ENCODE results near the gene MED27. TPM values are rescaled to one million over a fixed set of nuclear protein-coding genes. Genes with fewer than 3 reads are reported as not detected.

The MED27 gene
- total and polyA plus RNA-seq, 2 of the 13 experiments (the other 11 are each of a cell fraction or from before 2014, with no cell fraction given), result 16.9 to 19.0 TPM

DNA sequence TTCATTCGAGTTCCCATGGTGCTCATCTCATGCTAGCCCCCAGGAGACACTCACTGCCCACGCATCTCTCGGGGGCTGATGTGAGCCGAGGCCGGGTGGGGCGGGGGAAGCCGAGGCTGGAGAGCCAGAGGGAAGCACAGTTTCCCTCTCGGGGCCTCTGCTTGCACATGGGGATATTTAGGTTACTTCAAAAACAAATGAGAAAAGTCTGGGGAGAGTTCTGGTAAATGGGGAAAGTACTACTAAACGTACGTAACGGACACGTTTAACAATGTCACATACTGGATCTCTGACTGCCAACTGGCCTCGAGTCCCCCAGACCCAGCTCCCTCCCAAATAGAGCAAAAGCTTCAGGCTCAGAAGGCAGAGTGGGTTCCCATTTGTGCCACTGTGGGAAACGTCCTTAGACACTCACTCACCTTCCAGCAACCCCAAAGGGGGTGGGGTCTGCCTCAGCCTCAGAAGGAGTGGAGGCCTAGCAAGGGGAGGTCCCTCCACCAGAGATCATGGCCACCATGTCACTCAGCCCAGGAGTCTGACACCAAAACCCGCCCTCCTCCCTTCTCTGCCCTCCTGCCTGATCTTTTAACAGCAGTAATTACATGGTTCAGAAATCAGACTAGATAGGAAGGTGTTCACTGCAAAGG is 48.3 kb upstream of the MED27 start:
- Histone ChIP-seq H3K27me3 (ENCODE audit: control insufficient read depth in 1 of 2, insufficient read depth in 2 of 2, low read length in 2 of 2) (peaks cover 16 to 81% of the 10 kb centered on the region in 2 experiments), H3K79me2 (ENCODE audit: insufficient read depth, low read length) (no peaks in the 10 kb centered on the region), H3K4me3 (replicated peaks in 1 of 3; ENCODE audit: insufficient read depth in 1 of 3, low read depth in 2 of 3, low read length in 3 of 3) (no peak overlapping the region), H3K9me3 (ENCODE audit: low read length) (no peaks in the 10 kb centered on the region), H3K9ac (ENCODE audit: insufficient read depth, low read depth, low read length) (no peak overlapping the region), H3K36me3 (replicated peaks in 1 of 2; ENCODE audit: control insufficient read depth in 1 of 2, insufficient read depth in 2 of 2, low read length in 2 of 2) (no peaks in the 10 kb centered on the region), H3K4me2 (ENCODE audit: low read depth, low read length) (no peak overlapping the region), H3K4me1 (ENCODE audit: insufficient read depth, low read length) (no peaks in the 10 kb centered on the region), H3K27ac (ENCODE audit: extremely low read length, insufficient read depth, low read length) (no peak overlapping the region), H2AFZ (ENCODE audit: low read length) (no peak overlapping the region), H4K20me1 (ENCODE audit: insufficient read depth, low read length) (no peaks in the 10 kb centered on the region)
- BruUV-seq (replicated peaks), result no TSS peak
- intact Hi-C loops (cut with micrococcal nuclease; ENCODE audit: unreplicated experiment) (no loop called here), in situ Hi-C loops (cut with HindIII; ENCODE audit: extremely low pct_ligation_motif_present, low pct_unique_long_range_greater_than_20kb) (no loop called here)
- FAIRE-seq, result no peak
- POLR2A ChIA-PET, result no interaction called here
- DNase-seq (ENCODE audit: low spot score), result no peak
- CTCF ChIA-PET (ENCODE audit: low intra/inter-chr PET ratio, low total read pairs), result no interaction called here
- no peak for ATAC-seq
- WGBS (ENCODE audit: low lambda C conversion rate), result 25% methylated on average over 13 of the region's 15 CpGs
- TF ChIP-seq ZNF816 (CRISPR knock-in tag; IDR thresholded peaks at IDR 0.05; ENCODE audit: borderline replicate concordance) (no peak), YY1 (IDR thresholded peaks at IDR 0.05; ENCODE audit: insufficient read depth, insufficient replicate concordance, low read depth, low read length) (no peak), EED (CRISPR knock-in tag; IDR thresholded peaks at IDR 0.05) (no peak), ZNF468 (CRISPR knock-in tag; IDR thresholded peaks at IDR 0.05) (no peak), SATB2 (CRISPR knock-in tag; IDR thresholded peaks at IDR 0.05) (no peak), ZNF644 (CRISPR knock-in tag; IDR thresholded peaks at IDR 0.05; ENCODE audit: low read depth) (no peak), ZNF652 (CRISPR knock-in tag; IDR thresholded peaks at IDR 0.05; ENCODE audit: borderline replicate concordance, low read depth) (no peak), FOXC1 (CRISPR knock-in tag; IDR thresholded peaks at IDR 0.05; ENCODE audit: borderline replicate concordance) (no peak)
- TF ChIP-seq, protein P1, sequence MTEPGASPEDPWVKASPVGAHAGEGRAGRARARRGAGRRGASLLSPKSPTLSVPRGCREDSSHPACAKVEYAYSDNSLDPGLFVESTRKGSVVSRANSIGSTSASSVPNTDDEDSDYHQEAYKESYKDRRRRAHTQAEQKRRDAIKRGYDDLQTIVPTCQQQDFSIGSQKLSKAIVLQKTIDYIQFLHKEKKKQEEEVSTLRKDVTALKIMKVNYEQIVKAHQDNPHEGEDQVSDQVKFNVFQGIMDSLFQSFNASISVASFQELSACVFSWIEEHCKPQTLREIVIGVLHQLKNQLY (CRISPR knock-in tag; IDR thresholded peaks at IDR 0.05), result no peak
- TF ChIP-seq, protein P2, sequence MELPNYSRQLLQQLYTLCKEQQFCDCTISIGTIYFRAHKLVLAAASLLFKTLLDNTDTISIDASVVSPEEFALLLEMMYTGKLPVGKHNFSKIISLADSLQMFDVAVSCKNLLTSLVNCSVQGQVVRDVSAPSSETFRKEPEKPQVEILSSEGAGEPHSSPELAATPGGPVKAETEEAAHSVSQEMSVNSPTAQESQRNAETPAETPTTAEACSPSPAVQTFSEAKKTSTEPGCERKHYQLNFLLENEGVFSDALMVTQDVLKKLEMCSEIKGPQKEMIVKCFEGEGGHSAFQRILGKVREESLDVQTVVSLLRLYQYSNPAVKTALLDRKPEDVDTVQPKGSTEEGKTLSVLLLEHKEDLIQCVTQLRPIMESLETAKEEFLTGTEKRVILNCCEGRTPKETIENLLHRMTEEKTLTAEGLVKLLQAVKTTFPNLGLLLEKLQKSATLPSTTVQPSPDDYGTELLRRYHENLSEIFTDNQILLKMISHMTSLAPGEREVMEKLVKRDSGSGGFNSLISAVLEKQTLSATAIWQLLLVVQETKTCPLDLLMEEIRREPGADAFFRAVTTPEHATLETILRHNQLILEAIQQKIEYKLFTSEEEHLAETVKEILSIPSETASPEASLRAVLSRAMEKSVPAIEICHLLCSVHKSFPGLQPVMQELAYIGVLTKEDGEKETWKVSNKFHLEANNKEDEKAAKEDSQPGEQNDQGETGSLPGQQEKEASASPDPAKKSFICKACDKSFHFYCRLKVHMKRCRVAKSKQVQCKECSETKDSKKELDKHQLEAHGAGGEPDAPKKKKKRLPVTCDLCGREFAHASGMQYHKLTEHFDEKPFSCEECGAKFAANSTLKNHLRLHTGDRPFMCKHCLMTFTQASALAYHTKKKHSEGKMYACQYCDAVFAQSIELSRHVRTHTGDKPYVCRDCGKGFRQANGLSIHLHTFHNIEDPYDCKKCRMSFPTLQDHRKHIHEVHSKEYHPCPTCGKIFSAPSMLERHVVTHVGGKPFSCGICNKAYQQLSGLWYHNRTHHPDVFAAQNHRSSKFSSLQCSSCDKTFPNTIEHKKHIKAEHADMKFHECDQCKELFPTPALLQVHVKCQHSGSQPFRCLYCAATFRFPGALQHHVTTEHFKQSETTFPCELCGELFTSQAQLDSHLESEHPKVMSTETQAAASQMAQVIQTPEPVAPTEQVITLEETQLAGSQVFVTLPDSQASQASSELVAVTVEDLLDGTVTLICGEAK (IDR thresholded peaks at IDR 0.05), result no peak
- TF ChIP-seq, protein P2 (CRISPR knock-in tag; IDR thresholded peaks at IDR 0.05), result no peak
